GM18526 (cell line): ENCODE measurements around the gene ADGRD1.

Experiments used
- POLR2A ChIP-seq: IDR thresholded peaks from 3 replicates; pipeline ENCODE4 v1.6.1; 2011; ENCODE audit not compliant: insufficient read length; ENCODE audit errors: extremely low read depth

ADGRD1 gene

GRCh38 chr12:131043401-131043871, 89.7 kb downstream of the ADGRD1 start:
- TF ChIP-seq POLR2A, result no peak

GRCh38 chr12:131044136-131044535, 90.4 kb downstream of the ADGRD1 start:
- TF ChIP-seq POLR2A, result no peak

- no peak for TF ChIP-seq POLR2A
These were observed 91.2 kb downstream of the ADGRD1 start for GRCh38 chr12:131044760-131045381.

GRCh38 chr12:131045705-131046460, 92.2 kb downstream of the ADGRD1 start:
- no peak for TF ChIP-seq POLR2A

GRCh38 chr12:131046813-131047788, 93.4 kb downstream of the ADGRD1 start:
- no peak for TF ChIP-seq POLR2A

GRCh38 chr12:131047789-131048610, 94.3 kb downstream of the ADGRD1 start:
- TF ChIP-seq POLR2A, result no peak

GRCh38 chr12:131048611-131048990, 94.9 kb downstream of the ADGRD1 start:
- no peak for TF ChIP-seq POLR2A

- TF ChIP-seq POLR2A, result no peak
These were observed 95.3 kb downstream of the ADGRD1 start for GRCh38 chr12:131049002-131049401.

GRCh38 chr12:131049549-131050339, 96.0 kb downstream of the ADGRD1 start:
- no peak for TF ChIP-seq POLR2A

- TF ChIP-seq POLR2A, result no peak
These were observed 96.9 kb downstream of the ADGRD1 start for GRCh38 chr12:131050463-131051154.

- no peak for TF ChIP-seq POLR2A
These were observed 97.4 kb downstream of the ADGRD1 start for GRCh38 chr12:131051155-131051473.

- no peak for TF ChIP-seq POLR2A
These were observed 98.5 kb downstream of the ADGRD1 start for GRCh38 chr12:131052063-131052781.

- TF ChIP-seq POLR2A, result no peak
These were observed 99.2 kb downstream of the ADGRD1 start for GRCh38 chr12:131052929-131053328.

- TF ChIP-seq POLR2A, result no peak
These were observed 99.9 kb downstream of the ADGRD1 start for GRCh38 chr12:131053567-131053966.
